Activated CD8-positive, alpha-beta memory T cell treated with anti-CD3 and anti-CD28 coated beads for 1 hour (primary cell): Measurements from ENCODE around the gene SCN9A.
"Not testable (repeated sequence)": the region's sequence is repeated elsewhere in the genome, so short reads cannot be mapped to it uniquely, and the experiment has no call there.

Experiments
- DNase-seq, 2 donors: peaks; one replicate each; pipeline ENCODE4 v3.0.0-alpha.2; 2020; ENCODE audit warnings: low read depth in 1 of 2; ENCODE audit errors: extremely low read depth in 1 of 2

SCN9A gene

GRCh38 chr2:166249318-166249717 lies 126.4 kb downstream of the SCN9A start:
- DNase-seq: no peak

GRCh38 chr2:166246901-166247300 lies 128.8 kb downstream of the SCN9A start:
- no peak for DNase-seq

DNA sequence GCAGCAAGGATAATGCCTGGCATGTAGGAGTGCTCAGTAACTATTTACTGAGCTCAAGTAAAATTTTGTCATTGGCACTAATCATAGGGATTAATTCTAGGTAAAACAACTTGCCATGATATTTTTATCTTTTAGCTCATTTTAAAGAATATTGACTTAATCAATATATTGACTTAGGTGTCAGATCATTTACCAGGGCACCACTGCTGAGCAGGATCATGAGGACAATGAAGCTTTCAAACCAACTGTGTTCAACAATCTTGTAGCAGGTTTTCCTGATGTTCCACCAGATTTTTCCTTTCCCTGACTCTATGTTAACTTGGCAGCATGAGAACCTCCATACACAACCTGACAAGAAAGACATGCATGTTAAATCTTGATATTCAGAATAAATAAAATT lies 133.4 kb downstream of the SCN9A start:
- no peak for DNase-seq

DNA sequence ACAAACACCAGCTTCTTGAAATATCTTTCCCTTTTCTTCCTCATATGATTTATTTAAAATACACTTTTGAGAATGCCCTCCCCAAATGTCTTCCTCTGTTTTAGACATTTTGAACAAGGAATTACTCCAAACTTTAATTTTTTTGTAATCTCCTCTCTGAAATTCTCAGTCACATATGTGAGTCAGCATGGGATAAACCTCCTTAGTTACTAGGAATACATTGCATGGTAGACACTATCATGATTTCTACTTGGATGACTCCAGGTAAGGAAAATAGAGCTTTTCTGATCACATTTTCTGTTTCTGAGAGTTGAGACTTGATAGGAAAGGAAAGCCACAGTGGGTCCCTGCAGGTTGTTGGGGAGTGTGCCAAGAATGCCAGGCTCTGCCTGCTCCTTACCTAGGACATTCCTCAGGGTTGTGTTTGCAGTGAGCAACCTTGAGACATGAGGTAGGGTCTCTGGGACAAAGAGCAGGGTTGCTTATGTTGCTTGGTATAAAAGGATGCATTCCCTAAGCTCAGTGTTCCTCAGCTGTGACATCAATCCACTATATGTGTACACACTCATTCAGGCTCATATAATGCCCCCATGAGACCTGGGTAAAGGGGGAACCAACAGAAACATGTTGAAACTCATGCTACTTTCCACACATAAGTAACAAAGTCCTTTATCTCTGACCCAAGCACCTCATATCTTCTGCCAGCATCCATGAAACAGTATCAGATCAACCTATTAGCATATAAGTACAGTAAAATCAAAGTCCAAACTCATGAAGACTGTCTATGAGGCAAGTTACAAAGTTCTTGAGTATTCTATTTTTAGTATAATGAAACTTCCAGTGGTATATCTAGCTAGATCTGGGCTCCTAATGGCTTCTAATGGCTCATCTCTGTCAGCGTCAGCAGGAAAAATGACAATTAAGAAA lies 135.1 kb downstream of the SCN9A start:
- no peak for DNase-seq

DNA sequence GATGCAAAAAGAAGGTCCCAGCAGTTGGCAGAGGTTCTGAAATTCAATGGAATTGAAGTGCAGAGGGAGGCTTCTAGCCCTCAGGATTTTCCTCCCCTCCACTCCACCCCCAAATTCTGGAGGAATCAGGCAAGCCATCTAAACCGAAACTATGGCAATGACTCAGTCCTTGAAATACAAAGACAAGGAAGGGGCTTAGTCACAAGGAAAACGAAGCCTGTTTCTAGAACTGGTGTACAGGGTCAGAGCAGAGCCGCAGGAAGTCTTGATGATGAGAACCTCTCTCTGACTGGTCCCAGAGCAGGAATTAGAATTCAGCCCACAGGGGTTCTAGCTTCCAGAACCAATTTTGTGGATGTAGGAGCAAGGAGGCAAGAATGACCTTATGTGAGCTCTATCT lies 136.2 kb downstream of the SCN9A start:
- no peak for DNase-seq

- no peak for DNase-seq
Measured at GRCh38 chr2:166238176-166238575, 137.6 kb downstream of the SCN9A start.

DNA sequence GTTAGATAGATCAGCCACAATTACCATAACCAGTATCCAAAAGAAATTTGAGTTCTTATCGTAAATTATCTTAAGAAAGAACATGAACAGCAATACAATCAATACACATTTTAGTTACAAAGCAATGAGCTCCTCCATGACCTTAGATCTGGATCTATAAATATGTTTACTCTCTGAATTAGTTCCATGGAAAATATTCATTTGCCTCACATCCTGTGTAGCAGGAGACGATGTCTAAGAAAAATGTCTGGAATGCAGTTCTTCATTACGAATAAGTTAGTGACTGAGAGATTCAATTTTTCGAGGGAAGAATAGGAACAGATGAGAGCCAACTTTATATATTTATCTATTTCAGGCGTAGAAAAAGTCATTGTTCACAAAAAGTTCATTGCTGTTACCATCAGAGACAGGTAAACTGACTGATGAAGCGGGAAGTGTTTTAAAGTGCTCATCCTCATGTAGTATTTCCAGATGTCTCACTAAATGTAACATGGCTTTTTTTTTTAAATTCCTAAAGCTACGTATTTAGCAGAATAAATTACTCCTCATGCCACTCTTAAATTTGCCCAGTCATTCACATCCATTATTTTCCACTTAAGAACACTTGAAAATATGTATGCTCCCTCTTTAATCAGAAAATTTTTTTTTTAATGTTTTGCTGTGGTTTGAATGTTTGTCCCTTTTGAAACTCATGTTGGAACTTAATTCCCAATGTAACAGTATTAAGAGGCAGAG lies 141.5 kb downstream of the SCN9A start:
- no peak for DNase-seq

DNA sequence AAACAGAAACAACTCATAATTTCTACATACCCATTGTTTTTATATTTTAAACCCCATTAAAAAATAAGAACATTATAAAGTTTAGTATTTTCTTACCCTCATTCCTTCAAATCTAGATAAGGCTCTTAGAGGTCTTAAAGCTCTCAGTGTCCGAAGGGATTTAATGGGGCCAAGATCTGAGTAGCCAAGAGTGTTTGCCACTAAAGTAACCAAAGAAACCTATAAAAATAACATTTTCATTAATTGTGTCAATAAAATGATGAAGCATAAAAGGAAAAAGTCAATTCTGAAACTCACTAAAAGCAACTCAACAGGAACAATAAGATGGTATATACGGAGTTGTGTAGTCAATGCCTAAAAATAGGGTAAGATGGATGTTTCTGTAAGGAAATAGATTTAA lies 142.5 kb downstream of the SCN9A start:
- no peak for DNase-seq

GRCh38 chr2:166230724-166231070 lies 145.0 kb downstream of the SCN9A start:
- no peak for DNase-seq

DNA sequence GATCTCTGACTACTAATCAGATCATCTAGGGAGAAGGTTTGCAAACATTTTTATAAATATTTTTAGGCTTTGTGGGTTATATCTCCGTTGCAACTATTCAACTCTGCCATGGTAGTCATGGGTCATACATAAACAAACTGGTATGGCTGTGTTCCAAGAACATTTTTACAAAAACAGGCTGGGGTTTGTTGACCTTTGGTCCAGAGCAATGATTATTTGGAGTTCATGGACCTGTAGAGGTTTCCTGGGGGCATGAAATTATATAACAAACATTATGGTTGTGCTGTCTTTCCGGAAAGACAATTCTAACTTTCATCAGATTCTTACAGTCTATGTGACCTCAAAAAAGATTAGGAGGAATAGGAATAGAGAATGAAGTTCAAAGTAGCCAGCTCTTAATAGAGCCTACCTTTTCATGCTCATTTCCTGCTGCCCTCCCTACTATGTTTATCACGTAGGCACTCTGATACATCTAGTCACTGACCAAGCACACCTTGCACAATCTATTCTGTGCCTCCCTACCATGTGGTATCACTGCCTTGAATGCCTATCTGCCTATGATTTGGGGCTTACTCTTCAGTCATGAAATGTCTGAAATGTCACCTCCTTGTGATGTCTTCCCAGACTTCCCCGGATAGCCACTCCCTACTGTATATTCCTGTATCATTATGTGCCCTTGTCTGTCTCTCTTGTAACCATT lies 145.6 kb downstream of the SCN9A start:
- DNase-seq: no peak

DNA sequence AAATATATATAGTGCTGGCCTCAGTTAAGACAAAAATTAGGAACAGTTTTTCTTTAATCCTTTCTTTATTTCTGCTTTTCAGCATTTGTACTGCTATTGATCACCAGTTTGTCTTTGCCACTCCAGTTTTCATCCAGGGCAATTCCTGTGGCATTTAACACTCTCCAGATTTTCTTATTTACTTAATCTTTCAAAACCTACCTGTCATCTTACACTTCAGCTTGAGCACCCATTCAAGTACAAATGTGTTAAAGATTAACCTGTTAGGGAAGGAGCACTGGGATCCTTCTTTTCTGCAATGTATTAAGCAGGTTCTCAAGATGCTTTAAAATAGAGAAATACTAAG lies 146.1 kb downstream of the SCN9A start:
- DNase-seq: no peak

DNA sequence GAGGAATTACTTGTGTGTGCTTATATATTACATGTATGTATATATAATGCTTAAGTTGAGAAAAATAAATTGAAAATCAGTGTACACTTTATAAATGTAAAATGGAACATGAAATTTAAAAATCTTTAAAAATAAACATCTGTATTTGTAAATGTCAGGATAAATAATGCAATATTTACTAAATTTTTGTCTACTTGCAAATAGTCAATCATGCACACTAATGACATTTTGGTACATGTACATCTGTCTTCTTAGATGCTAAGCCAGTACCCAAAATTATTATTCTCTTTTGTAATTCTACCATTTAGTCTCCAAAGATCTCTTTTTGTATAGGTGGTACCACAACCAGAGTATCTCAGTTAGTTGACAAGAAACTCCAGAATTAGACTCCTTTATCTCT lies 151.5 kb downstream of the SCN9A start:
- no peak for DNase-seq

DNA sequence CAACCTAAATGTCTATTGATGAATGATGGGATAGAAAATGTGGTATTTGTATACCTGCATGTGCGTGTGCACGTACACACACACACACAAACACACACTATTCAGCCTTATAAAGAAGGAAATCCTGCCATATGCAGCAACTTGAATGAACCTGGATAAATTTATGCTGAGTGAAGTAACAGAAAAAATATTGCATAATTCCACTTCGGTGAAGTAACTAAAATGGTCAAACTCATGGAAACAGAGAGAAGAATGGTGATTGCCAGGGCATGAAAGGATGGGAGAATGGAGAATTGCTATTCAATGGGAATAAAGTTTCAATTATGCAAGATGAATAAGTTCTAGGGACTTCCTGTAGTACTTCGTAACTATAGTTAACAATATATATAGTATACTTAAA lies 152.4 kb downstream of the SCN9A start:
- DNase-seq: no peak

GRCh38 chr2:166211079-166211478 lies 164.7 kb downstream of the SCN9A start:
- DNase-seq: no peak

- not testable (repeated sequence) for DNase-seq
Measured at GRCh38 chr2:166209944-166210343, 165.8 kb downstream of the SCN9A start.

DNA sequence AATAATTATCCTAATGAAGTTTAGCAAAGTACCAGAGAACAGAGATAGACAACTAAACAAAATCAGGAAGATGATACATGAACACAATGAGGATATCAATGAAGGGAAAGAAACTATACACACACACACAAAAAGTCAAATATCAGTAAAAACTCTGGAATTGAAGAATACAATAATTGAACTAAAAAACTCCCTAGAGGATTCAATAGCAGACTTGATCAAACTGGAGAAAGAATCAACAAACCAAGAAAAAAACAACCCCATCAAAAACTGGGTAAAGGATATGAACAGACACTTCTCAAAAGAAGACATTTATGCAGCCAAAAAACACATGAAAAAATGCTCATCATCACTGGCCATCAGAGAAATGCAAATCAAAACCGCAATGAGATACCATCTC lies 166.4 kb downstream of the SCN9A start:
- not testable (repeated sequence) for DNase-seq

- DNase-seq: not testable (repeated sequence)
Measured at GRCh38 chr2:166206153-166206552, 169.6 kb downstream of the SCN9A start.

DNA sequence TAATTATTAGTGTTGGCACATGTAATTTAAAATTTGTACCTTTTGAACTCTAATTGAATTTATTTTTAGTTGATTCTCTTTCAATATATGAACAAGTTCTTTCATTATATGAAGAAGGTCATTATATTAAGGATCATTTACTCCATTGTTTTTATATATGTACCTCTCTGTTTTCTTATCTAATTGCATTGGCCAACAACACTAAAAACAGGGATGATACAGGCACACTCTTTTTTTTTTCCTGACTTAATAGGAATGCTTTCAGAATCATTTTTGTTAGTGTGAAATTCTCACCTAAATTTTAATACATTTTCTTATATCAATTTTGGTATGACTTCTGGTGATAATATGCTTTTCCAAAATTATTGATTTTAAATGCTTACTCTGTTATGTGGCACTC lies 173.0 kb downstream of the SCN9A start:
- DNase-seq: no peak

GRCh38 chr2:166197446-166197845 lies 178.3 kb downstream of the SCN9A start:
- DNase-seq: no peak

- DNase-seq: no peak
Measured at GRCh38 chr2:166193407-166193806, 182.3 kb downstream of the SCN9A start.

DNA sequence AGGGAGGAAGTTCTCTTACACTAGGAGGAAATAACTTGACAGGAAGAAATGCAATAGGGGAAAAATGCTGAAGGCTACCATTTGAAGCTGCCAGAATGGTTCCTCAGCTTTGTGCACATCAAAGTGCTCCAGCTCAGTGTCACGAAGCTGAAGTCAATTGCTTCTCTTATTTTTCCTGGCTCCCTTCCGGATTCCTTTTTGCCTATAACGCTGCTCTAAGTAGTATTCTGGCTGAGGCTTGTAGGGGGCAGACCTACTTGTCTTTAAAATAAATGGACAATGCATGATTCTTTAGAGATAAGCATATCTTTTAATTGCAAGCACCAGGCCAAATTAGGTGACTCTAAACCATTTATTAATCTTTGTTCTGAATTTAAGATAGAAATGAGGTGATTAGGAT lies 187.7 kb downstream of the SCN9A start:
- no peak for DNase-seq

GRCh38 chr2:166184789-166185188 lies 191.0 kb downstream of the SCN9A start:
- DNase-seq: no peak
